ENCODE results near the gene SEMA3F.
A peak's percentile ranks its signal among the peaks of the same experiment; 100 is the strongest.

SEMA3F gene

DNA sequence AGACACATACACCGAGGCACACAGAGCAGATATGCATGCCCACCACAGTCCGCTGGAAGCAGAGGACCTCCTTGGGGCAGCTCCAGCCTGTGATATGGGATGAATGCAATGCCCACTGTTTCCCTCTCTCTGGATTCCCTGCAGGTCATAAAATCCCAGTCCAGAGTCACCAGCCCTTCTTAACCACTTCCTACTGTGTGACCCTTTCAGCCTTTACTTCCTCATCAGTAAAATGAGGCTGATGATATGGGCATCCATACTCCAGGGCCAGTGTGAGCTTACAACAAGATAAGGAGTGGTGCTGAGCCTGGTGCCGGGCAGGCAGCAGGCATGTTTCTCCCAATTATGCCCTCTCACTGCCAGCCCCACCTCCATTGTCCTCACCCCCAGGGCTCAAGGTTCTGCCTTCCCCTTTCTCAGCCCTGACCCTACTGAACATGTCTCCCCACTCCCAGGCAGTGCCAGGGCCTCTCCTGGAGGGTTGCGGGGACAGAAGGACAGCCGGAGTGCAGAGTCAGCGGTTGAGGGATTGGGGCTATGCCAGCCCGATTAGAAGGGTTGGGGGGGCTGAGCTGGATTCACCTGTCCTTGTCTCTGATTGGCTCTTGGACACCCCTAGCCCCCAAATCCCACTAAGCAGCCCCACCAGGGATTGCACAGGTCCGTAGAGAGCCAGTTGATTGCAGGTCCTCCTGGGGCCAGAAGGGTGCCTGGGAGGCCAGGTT lies 36.0 kb downstream of the SEMA3F start, which contains the start of gene GNAT1:
Gene GNAT1 (plus strand): TSS at position 675 of the 725 bp plus-strand sequence. CDS start 116 bp downstream, outside the sequence.
- no peaks in the 10 kb centered on the region for H3K27me3 ChIP-seq (ENCODE audit: insufficient read depth, low read length, poor library complexity)
- DNase-seq (no peak), ATAC-seq (ENCODE audit: insufficient read depth, low read depth) (no peak)
- H3K79me2 ChIP-seq (ENCODE audit: insufficient read depth, low read length): no peaks in the 10 kb centered on the region
- H3K4me1 ChIP-seq (ENCODE audit: insufficient read depth, low read length): peaks cover 3% of the 10 kb centered on the region
- H3K4me3 ChIP-seq (ENCODE audit: low read depth in 1 of 2, low read length in 2 of 2): no peak within 1 kb of the TSS
- no peaks in the 10 kb centered on the region for H3K9me3 ChIP-seq (ENCODE audit: insufficient read depth, low read length, severe bottlenecking)
- H2AFZ ChIP-seq (ENCODE audit: low read depth, low read length): no peak within 1 kb of the TSS
- H3K9ac ChIP-seq (ENCODE audit: low read depth, low read length): no peak within 1 kb of the TSS
- 0 out of 2 replicates have a peak, but pooled peaks cover 2% of the 10 kb centered on the region for H4K20me1 ChIP-seq (ENCODE audit: insufficient read depth, low read length)
- no peak for TF ChIP-seq EZH2 (IDR thresholded peaks at IDR 0.05; ENCODE audit: borderline replicate concordance, low read depth, low read length, severe bottlenecking)
- no peak within 1 kb of the TSS for H3K4me2 ChIP-seq (ENCODE audit: insufficient read depth, low read length)
- H3K36me3 ChIP-seq (ENCODE audit: insufficient read depth, low read length): no peaks in the 10 kb centered on the region
- no peak within 1 kb of the TSS for H3K27ac ChIP-seq (ENCODE audit: low read length)

DNA sequence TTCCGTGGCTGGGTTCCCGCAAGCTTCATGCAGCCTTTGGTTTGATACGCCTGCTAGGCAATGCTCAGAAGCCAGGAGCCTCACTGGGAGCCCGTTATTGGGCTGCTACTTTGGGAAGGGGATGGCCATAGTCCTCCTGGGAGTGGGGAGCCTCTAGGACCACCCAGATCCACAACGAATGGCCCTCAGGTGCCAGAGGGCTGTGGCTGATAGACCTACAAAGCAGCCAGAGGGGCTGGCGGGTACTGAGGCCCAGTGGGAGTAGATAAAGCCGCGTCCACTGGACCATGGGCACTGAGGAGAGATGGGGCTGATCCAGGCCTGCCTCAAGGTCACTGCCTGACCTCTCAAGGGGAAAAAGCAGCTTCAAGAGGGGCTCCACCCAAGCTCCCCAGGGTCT lies 37.0 kb downstream of the SEMA3F start:
- Histone ChIP-seq H4K20me1 (ENCODE audit: insufficient read depth, low read length) (0 out of 2 replicates have a peak, but pooled peaks cover 2% of the 10 kb centered on the region), H2AFZ (ENCODE audit: low read depth, low read length) (no peak overlapping the region), H3K27me3 (ENCODE audit: insufficient read depth, low read length, poor library complexity) (no peaks in the 10 kb centered on the region), H3K9me3 (ENCODE audit: insufficient read depth, low read length, severe bottlenecking) (no peaks in the 10 kb centered on the region), H3K4me2 (ENCODE audit: insufficient read depth, low read length) (no peak overlapping the region), H3K9ac (ENCODE audit: low read depth, low read length) (no peak overlapping the region), H3K36me3 (ENCODE audit: insufficient read depth, low read length) (no peaks in the 10 kb centered on the region), H3K4me3 (ENCODE audit: low read depth in 1 of 2, low read length in 2 of 2) (no peak overlapping the region), H3K27ac (ENCODE audit: low read length) (no peak overlapping the region), H3K4me1 (ENCODE audit: insufficient read depth, low read length) (peaks cover 3% of the 10 kb centered on the region), H3K79me2 (ENCODE audit: insufficient read depth, low read length) (no peaks in the 10 kb centered on the region)
- ATAC-seq (ENCODE audit: insufficient read depth, low read depth) (no peak), DNase-seq (no peak)
- TF ChIP-seq EZH2 (IDR thresholded peaks at IDR 0.05; ENCODE audit: borderline replicate concordance, low read depth, low read length, severe bottlenecking): no peak
- TF ChIP-seq, protein P1, sequence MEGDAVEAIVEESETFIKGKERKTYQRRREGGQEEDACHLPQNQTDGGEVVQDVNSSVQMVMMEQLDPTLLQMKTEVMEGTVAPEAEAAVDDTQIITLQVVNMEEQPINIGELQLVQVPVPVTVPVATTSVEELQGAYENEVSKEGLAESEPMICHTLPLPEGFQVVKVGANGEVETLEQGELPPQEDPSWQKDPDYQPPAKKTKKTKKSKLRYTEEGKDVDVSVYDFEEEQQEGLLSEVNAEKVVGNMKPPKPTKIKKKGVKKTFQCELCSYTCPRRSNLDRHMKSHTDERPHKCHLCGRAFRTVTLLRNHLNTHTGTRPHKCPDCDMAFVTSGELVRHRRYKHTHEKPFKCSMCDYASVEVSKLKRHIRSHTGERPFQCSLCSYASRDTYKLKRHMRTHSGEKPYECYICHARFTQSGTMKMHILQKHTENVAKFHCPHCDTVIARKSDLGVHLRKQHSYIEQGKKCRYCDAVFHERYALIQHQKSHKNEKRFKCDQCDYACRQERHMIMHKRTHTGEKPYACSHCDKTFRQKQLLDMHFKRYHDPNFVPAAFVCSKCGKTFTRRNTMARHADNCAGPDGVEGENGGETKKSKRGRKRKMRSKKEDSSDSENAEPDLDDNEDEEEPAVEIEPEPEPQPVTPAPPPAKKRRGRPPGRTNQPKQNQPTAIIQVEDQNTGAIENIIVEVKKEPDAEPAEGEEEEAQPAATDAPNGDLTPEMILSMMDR (IDR thresholded peaks at IDR 0.05; ENCODE audit: borderline replicate concordance, extremely low read depth, low read length, poor library complexity, severe bottlenecking): no peak

DNA sequence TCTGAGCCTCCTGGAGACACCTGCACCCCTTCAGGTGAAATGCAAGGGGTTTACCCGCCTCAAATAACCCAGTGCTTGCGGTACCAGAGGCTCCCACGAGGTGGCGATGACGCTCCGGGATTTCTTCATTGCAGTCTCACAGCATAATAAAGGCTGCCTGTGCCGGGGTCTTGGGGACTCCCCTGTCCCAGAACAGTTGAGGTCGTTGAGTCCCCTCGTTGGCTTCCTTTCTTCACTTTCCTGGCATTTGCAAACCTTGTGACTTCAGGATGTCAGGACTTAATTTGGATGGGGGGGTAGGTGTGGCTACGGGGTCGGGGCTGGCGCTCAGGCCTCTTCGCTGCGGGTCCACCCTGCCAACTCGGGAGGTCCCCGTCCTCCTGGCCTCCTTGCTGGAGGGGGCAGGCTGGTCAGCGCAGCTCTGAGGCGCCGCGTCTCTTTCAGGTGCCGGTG lies 37.6 kb downstream of the SEMA3F start:
- TF ChIP-seq EZH2 (IDR thresholded peaks at IDR 0.05; ENCODE audit: borderline replicate concordance, low read depth, low read length, severe bottlenecking): no peak
- TF ChIP-seq, protein P1 (IDR thresholded peaks at IDR 0.05; ENCODE audit: borderline replicate concordance, extremely low read depth, low read length, poor library complexity, severe bottlenecking): peak; percentile 98
- Histone ChIP-seq H3K36me3 (ENCODE audit: insufficient read depth, low read length) (no peaks in the 10 kb centered on the region), H3K4me2 (ENCODE audit: insufficient read depth, low read length) (no peak overlapping the region), H4K20me1 (ENCODE audit: insufficient read depth, low read length) (0 out of 2 replicates have a peak, but pooled peaks cover 2% of the 10 kb centered on the region), H2AFZ (ENCODE audit: low read depth, low read length) (no peak overlapping the region), H3K27me3 (ENCODE audit: insufficient read depth, low read length, poor library complexity) (no peaks in the 10 kb centered on the region), H3K4me3 (ENCODE audit: low read depth in 1 of 2, low read length in 2 of 2) (no peak overlapping the region), H3K9ac (ENCODE audit: low read depth, low read length) (no peak overlapping the region), H3K9me3 (ENCODE audit: insufficient read depth, low read length, severe bottlenecking) (no peaks in the 10 kb centered on the region), H3K79me2 (ENCODE audit: insufficient read depth, low read length) (no peaks in the 10 kb centered on the region), H3K4me1 (ENCODE audit: insufficient read depth, low read length) (peaks cover 3% of the 10 kb centered on the region), H3K27ac (ENCODE audit: low read length) (no peak overlapping the region)
- peak; percentile 76 for ATAC-seq (ENCODE audit: insufficient read depth, low read depth)
- peak; percentile 77 for DNase-seq

DNA sequence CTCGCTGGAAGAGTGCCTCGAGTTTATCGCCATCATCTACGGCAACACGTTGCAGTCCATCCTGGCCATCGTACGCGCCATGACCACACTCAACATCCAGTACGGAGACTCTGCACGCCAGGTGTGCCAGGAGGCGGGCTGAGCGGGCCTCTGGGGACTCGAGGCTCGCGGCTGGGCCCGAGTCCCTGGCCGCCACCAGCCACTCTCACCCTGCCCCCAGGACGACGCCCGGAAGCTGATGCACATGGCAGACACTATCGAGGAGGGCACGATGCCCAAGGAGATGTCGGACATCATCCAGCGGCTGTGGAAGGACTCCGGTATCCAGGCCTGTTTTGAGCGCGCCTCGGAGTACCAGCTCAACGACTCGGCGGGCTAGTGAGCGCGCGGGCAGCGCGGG lies 38.2 kb downstream of the SEMA3F start:
- H3K79me2 ChIP-seq (ENCODE audit: insufficient read depth, low read length): no peaks in the 10 kb centered on the region
- no peak overlapping the region for H3K4me2 ChIP-seq (ENCODE audit: insufficient read depth, low read length)
- H3K9me3 ChIP-seq (ENCODE audit: insufficient read depth, low read length, severe bottlenecking): no peaks in the 10 kb centered on the region
- ATAC-seq (ENCODE audit: insufficient read depth, low read depth) (no peak), DNase-seq (no peak)
- H3K27me3 ChIP-seq (ENCODE audit: insufficient read depth, low read length, poor library complexity): no peaks in the 10 kb centered on the region
- H3K27ac ChIP-seq (ENCODE audit: low read length): no peak overlapping the region
- H4K20me1 ChIP-seq (ENCODE audit: insufficient read depth, low read length): 0 out of 2 replicates have a peak, but pooled peaks cover 2% of the 10 kb centered on the region
- no peaks in the 10 kb centered on the region for H3K36me3 ChIP-seq (ENCODE audit: insufficient read depth, low read length)
- no peak for TF ChIP-seq EZH2 (IDR thresholded peaks at IDR 0.05; ENCODE audit: borderline replicate concordance, low read depth, low read length, severe bottlenecking)
- TF ChIP-seq, protein P1 (IDR thresholded peaks at IDR 0.05; ENCODE audit: borderline replicate concordance, extremely low read depth, low read length, poor library complexity, severe bottlenecking): no peak
- H2AFZ ChIP-seq (ENCODE audit: low read depth, low read length): no peak overlapping the region
- H3K4me3 ChIP-seq (ENCODE audit: low read depth in 1 of 2, low read length in 2 of 2): no peak overlapping the region
- peaks cover 3% of the 10 kb centered on the region for H3K4me1 ChIP-seq (ENCODE audit: insufficient read depth, low read length)
- no peak overlapping the region for H3K9ac ChIP-seq (ENCODE audit: low read depth, low read length)

Measured in DND-41 (cell line).